Naive thymus-derived CD8-positive, alpha-beta T cell (primary cell): Measurements from ENCODE around the gene PERCC1. TPM values are rescaled to one million over a fixed set of nuclear protein-coding genes. Genes with fewer than 3 reads are reported as not detected.
"Not testable (repeated sequence)": the region's sequence is repeated elsewhere in the genome, so short reads cannot be mapped to it uniquely, and the experiment has no call there.

Experiments
- ATAC-seq, 2 donors: fragments of 150-1000 bp; cut with Tn5 transposase in 1 of 2; sonication (Bioruptor Pico), chemical (Tn5 transposase) in 1 of 2; 1 replicate in 1 of 2; 2 replicates in 1 of 2; pipeline ENCODE4 v1.10.0; 2021; ENCODE audit warnings: mild to moderate bottlenecking in 2 of 2, moderate library complexity in 2 of 2
- POLR2A ChIA-PET: fragments of 350-600 bp; sonication (Branson Sonifier 250); formaldehyde crosslinking; loops from one replicate; lab custom pipeline; 2021; ENCODE audit warnings: antibody characterized with exemption; lab: Charles Lee
- DNase-seq, 10 donors: peaks; one replicate each; pipeline versions ENCODE4 v3.0.0 to v3.0.0-alpha.2; 2020 to 2022
- H3K27ac Mint-ChIP-seq, 10 donors: one replicate each; pipeline ENCODE4 v1.8.0; 2020 to 2022; ENCODE audit warnings: mild to moderate bottlenecking in 10 of 10, mixed read lengths in 10 of 10, moderate library complexity in 4 of 10, inconsistent platforms in 1 of 10
- H3K27me3 Mint-ChIP-seq, 5 donors: one replicate each; pipeline ENCODE4 v1.8.0; 2021 to 2022; ENCODE audit warnings: mixed read lengths in 5 of 5
- H3K36me3 Mint-ChIP-seq, 3 donors: one replicate each; pipeline ENCODE4 v1.8.0; 2020 to 2022; ENCODE audit warnings: mixed read lengths in 3 of 3, mild to moderate bottlenecking in 2 of 3, inconsistent platforms in 1 of 3
- H3K4me1 Mint-ChIP-seq, 4 donors: one replicate each; pipeline ENCODE4 v1.8.0; 2021 to 2022; ENCODE audit warnings: mixed read lengths in 4 of 4
- H3K4me3 Mint-ChIP-seq, 10 donors: one replicate each; pipeline ENCODE4 v1.8.0; 2020 to 2022; ENCODE audit warnings: mild to moderate bottlenecking in 10 of 10, mixed read lengths in 10 of 10, moderate library complexity in 6 of 10, inconsistent platforms in 1 of 10
- H3K9me3 Mint-ChIP-seq, 9 donors: one replicate each; pipeline ENCODE4 v1.8.0; 2020 to 2022; ENCODE audit warnings: mixed read lengths in 9 of 9, mild to moderate bottlenecking in 3 of 9, inconsistent platforms in 1 of 9, moderate library complexity in 1 of 9
- polyA plus RNA-seq, 3 donors: library from polyadenylated mRNA; unstranded; fragments of 300-500 nt; fragmentation: Illumina TruSeq; gene quantifications; one replicate each; pipeline ENCODE4 v1.2.3, GENCODE V29; 2021
- total RNA-seq, 8 experiments: library from RNA in 2 of 8; stranded (reverse) in 2 of 8; gene quantifications; one replicate each; pipeline ENCODE4 v1.2.3 and lab custom pipeline; 2021 to 2026

PERCC1 gene
- total and polyA plus RNA-seq, 5 experiments from 2014 or later = 0.19 to 2.7 (median 2.3) TPM; not detected in 2

- Mint-ChIP-seq H3K27me3 (no peaks in the 10 kb centered on the region), H3K4me3 (no peak overlapping the region), H3K36me3 (no peaks in the 10 kb centered on the region), H3K27ac (no peak overlapping the region), H3K9me3 (no peaks in the 10 kb centered on the region), H3K4me1 (no peaks in the 10 kb centered on the region)
- ATAC-seq = no peak
- no peak for DNase-seq
- POLR2A ChIA-PET = no interaction called here
Observed at GRCh38 chr16:1438229-1439057, 7.6 kb downstream of the PERCC1 start.

GRCh38 chr16:1439058-1439698, 8.3 kb downstream of the PERCC1 start:
- H3K9me3 Mint-ChIP-seq = no peaks in the 10 kb centered on the region
- ATAC-seq (no peak), DNase-seq (no peak)
- no peak overlapping the region for H3K27ac Mint-ChIP-seq
- no peaks in the 10 kb centered on the region for H3K36me3 Mint-ChIP-seq
- POLR2A ChIA-PET = interaction anchor here (0.7 kb wide), 1 partner anchor 305 kb away, joined by 3 read pairs; no protein-coding TSS in a partner anchor
- no peaks in the 10 kb centered on the region for H3K4me1 Mint-ChIP-seq
- no peaks in the 10 kb centered on the region for H3K27me3 Mint-ChIP-seq
- H3K4me3 Mint-ChIP-seq = no peak overlapping the region

- H3K4me3 Mint-ChIP-seq, ATAC-seq, H3K4me1 Mint-ChIP-seq, H3K27me3 Mint-ChIP-seq, H3K9me3 Mint-ChIP-seq, H3K27ac Mint-ChIP-seq, H3K36me3 Mint-ChIP-seq, DNase-seq: not testable (repeated sequence)
- POLR2A ChIA-PET = interaction anchor here (0.7 kb wide), 1 partner anchor 305 kb away, joined by 3 read pairs; no protein-coding TSS in a partner anchor
Observed at GRCh38 chr16:1439699-1440074, 8.8 kb downstream of the PERCC1 start.

- POLR2A ChIA-PET = no interaction called here
- Mint-ChIP-seq H3K9me3 (no peaks in the 10 kb centered on the region), H3K27me3 (no peaks in the 10 kb centered on the region), H3K4me1 (no peaks in the 10 kb centered on the region), H3K4me3 (no peak overlapping the region), H3K27ac (no peak overlapping the region), H3K36me3 (peaks cover 0 to 3% (median 0%) of the 10 kb centered on the region in 3 donors)
- DNase-seq (peak in 1 of 10 donors; percentile 3), ATAC-seq (no peak)
Observed at GRCh38 chr16:1441391-1441829, 10.5 kb downstream of the PERCC1 start.

GRCh38 chr16:1442697-1443096, 11.8 kb downstream of the PERCC1 start:
- Mint-ChIP-seq H3K27ac (no peak overlapping the region), H3K36me3 (peaks cover 0 to 4% (median 0%) of the 10 kb centered on the region in 3 donors), H3K27me3 (no peaks in the 10 kb centered on the region), H3K4me3 (no peak overlapping the region), H3K9me3 (no peaks in the 10 kb centered on the region), H3K4me1 (no peaks in the 10 kb centered on the region)
- no peak for ATAC-seq
- POLR2A ChIA-PET = interaction anchor here (0.7 kb wide), 1 partner anchor 50 kb away, joined by 3 read pairs; no protein-coding TSS in a partner anchor
- DNase-seq = no peak

- ATAC-seq (no peak), DNase-seq (no peak)
- POLR2A ChIA-PET = no interaction called here
Observed at GRCh38 chr16:1443403-1443973, 12.6 kb downstream of the PERCC1 start.

GRCh38 chr16:1443980-1444729, 13.3 kb downstream of the PERCC1 start, which contains the start of gene CCDC154:
Gene CCDC154, minus strand, starts transcription at chr16:1444556. Its CDS starts 234 bp downstream, at chr16:1444322.
- POLR2A ChIA-PET = interaction anchor here (0.8 kb wide), 1 partner anchor 279 kb away, joined by 3 read pairs; no protein-coding TSS in a partner anchor
- ATAC-seq (no peak), DNase-seq (no peak)
- no peak within 1 kb of the TSS for H3K4me3 Mint-ChIP-seq
- no peak within 1 kb of the TSS for H3K27ac Mint-ChIP-seq
- H3K36me3 Mint-ChIP-seq = peaks cover 0 to 4% (median 3%) of the 10 kb centered on the region in 3 donors
- no peaks in the 10 kb centered on the region for H3K27me3 Mint-ChIP-seq
- no peaks in the 10 kb centered on the region for H3K4me1 Mint-ChIP-seq
- no peaks in the 10 kb centered on the region for H3K9me3 Mint-ChIP-seq

More at GRCh38 chr16:1443403-1443973, 12.6 kb downstream of the PERCC1 start:
- Mint-ChIP-seq H3K4me3 (no peak overlapping the region), H3K27me3 (no peaks in the 10 kb centered on the region), H3K36me3 (peaks cover 0 to 4% (median 3%) of the 10 kb centered on the region in 3 donors), H3K9me3 (no peaks in the 10 kb centered on the region), H3K4me1 (no peaks in the 10 kb centered on the region), H3K27ac (no peak overlapping the region)

GRCh38 chr16:1444730-1445517, 14.0 kb downstream of the PERCC1 start:
- peaks cover 0 to 4% (median 3%) of the 10 kb centered on the region in 3 donors for H3K36me3 Mint-ChIP-seq
- no peak for DNase-seq

GRCh38 chr16:1445518-1446203, 14.8 kb downstream of the PERCC1 start:
- DNase-seq (no peak), ATAC-seq (no peak)
- H3K4me3 Mint-ChIP-seq = no peak overlapping the region
- H3K27me3 Mint-ChIP-seq = no peaks in the 10 kb centered on the region
- H3K9me3 Mint-ChIP-seq = no peaks in the 10 kb centered on the region
- peaks cover 0 to 4% (median 3%) of the 10 kb centered on the region in 3 donors for H3K36me3 Mint-ChIP-seq
- POLR2A ChIA-PET = interaction anchor here (1.3 kb wide), 1 partner anchor 25 kb away, joined by 3 read pairs; the partner anchor contains the start of gene UQCC4
- H3K4me1 Mint-ChIP-seq = no peaks in the 10 kb centered on the region
- H3K27ac Mint-ChIP-seq = no peak overlapping the region

More at GRCh38 chr16:1444730-1445517, 14.0 kb downstream of the PERCC1 start:
- POLR2A ChIA-PET = interaction anchor here (0.8 kb wide), 1 partner anchor 279 kb away, joined by 3 read pairs; no protein-coding TSS in a partner anchor
- H3K9me3 Mint-ChIP-seq = no peaks in the 10 kb centered on the region
- no peak overlapping the region for H3K27ac Mint-ChIP-seq
- no peaks in the 10 kb centered on the region for H3K4me1 Mint-ChIP-seq
- H3K27me3 Mint-ChIP-seq = no peaks in the 10 kb centered on the region
- no peak overlapping the region for H3K4me3 Mint-ChIP-seq
- no peak for ATAC-seq

- H3K27ac Mint-ChIP-seq = no peak overlapping the region
- DNase-seq = no peak
- H3K4me3 Mint-ChIP-seq = no peak overlapping the region
- H3K9me3 Mint-ChIP-seq = no peaks in the 10 kb centered on the region
- POLR2A ChIA-PET = interaction anchor here (1.3 kb wide), 1 partner anchor 26 kb away, joined by 3 read pairs; the partner anchor contains the start of gene UQCC4
- no peak for ATAC-seq
- H3K36me3 Mint-ChIP-seq = peaks cover 0 to 6% (median 6%) of the 10 kb centered on the region in 3 donors
- no peaks in the 10 kb centered on the region for H3K4me1 Mint-ChIP-seq
- H3K27me3 Mint-ChIP-seq = no peaks in the 10 kb centered on the region
Observed at GRCh38 chr16:1446296-1447080, 15.6 kb downstream of the PERCC1 start.
